Measurements from ENCODE around the gene STRIT1.
"Not testable (repeated sequence)": the region's sequence is repeated elsewhere in the genome, so short reads cannot be mapped to it uniquely, and the experiment has no call there.

STRIT1 gene

GRCh38 chr3:155262855-155263254, 30.6 kb downstream of the STRIT1 start:
- DNase-seq, result not testable (repeated sequence)

GRCh38 chr3:155262295-155262694, 31.2 kb downstream of the STRIT1 start:
- DNase-seq, result no peak

GRCh38 chr3:155254445-155254844, 39.0 kb downstream of the STRIT1 start:
- no peak for DNase-seq

GRCh38 chr3:155252535-155252934, 40.9 kb downstream of the STRIT1 start:
- DNase-seq, result no peak

GRCh38 chr3:155252021-155252420, 41.5 kb downstream of the STRIT1 start:
- no peak for DNase-seq

- no peak for DNase-seq
Measured at GRCh38 chr3:155248531-155249187, 44.8 kb downstream of the STRIT1 start.

GRCh38 chr3:155244699-155245098, 48.8 kb downstream of the STRIT1 start:
- DNase-seq, result no peak

GRCh38 chr3:155244216-155244615, 49.3 kb downstream of the STRIT1 start:
- DNase-seq, result no peak

GRCh38 chr3:155243512-155243921, 50.0 kb downstream of the STRIT1 start:
- no peak for DNase-seq

GRCh38 chr3:155242342-155242741, 51.1 kb downstream of the STRIT1 start:
- DNase-seq, result no peak

GRCh38 chr3:155241579-155241978, 51.9 kb downstream of the STRIT1 start:
- DNase-seq, result no peak

All from effector CD4-positive, alpha-beta T cell (primary cell).